Jurkat, Clone E6-1 (cell line): ENCODE results near the gene SDK2.

Experiments used
- DNase-seq: peaks from one replicate; pipeline ENCODE4 v3.0.0-alpha.2; 2011; ENCODE audit warnings: low read depth, low spot score
- H3K4me3 ChIP-seq: 2 replicates; pipeline ENCODE4 v1.5.1; 2011; ENCODE audit warnings: mild to moderate bottlenecking, low read length, control low read depth, moderate library complexity

Gene SDK2

DNA sequence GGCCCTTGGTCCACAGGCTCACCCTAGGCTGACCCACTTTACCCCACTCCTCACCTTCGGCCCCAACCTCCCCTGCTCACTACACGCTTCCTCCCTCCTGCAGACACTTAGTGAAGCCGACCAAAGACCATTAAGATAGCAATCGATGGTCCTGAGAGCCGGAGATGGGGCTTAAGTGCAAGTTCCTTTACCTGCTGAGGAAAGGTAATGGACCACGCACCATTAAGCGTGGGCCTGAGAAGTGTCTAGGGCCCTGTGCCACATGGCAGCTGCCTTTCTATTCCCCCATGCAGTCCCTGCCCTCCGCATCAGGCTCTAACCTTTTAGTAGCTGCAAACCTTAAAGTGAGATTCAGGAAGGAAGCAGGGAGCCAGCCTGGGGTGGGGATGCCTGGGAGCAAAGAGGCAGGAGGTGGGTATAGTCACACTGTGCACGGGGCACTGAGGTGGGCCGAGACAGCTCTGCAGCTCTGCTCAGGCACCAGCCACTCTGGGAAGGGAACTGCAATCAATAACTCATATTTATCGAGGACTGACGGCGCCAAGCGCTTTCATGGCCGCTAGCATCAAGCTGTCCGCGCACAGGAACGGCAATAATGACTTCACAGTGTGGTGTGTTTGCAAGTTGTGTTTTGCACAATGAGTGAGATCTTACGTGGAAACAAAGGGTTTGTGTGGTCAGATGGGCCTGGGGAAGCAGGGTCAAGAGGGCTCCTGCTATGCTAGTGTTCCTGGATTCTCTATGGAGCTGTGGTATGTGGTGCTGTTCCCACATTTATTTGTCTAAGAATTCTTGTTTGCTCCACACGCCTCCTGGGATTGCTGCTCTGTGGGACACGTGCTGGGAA, 247.6 kb downstream of the SDK2 start:
- no peak for DNase-seq
- H3K4me3 ChIP-seq = no peak overlapping the region

DNA sequence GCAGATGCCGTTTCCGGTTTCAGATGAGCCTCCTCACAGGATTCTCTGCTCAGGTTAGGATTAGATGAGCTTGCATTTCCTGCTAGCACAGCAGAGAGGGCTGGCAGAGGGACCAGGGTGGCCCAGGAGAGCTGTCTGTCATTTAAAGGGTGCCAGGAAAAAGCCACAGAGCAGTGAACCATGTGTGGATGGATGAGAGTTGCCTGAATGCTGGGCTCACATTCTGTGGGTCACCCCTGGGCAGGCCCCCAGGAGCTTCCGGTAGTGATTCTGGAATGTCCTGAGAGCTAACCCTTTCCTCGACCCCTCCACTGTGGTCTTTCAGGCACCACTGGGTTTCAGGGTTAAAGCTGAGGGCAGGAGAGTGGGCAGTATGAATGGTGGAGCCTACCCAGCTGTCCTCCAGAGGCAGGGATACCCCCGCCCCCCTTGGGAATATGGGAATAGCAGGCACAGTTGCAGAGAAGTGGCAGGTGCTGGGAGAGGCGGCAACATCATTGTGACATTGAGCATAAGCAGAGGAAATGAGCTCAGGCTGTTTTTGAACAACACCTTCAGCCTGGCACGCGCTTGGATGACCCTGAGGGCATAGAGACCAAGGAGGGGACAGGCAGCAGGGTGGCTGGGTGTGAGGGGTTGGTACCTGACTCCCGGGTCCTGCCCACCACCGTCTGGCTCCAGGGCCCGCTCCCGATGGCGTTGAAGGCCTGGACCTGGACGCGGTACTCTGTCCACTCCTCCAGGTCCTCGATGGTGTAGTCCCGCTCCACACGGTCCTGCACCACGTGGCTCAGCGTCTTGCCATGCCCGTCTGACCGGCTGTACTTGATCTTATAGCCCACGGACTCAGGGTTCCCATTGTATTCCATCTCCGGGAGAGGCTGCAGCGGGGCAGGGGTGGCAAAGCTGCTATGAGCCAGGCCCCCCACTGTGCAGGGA, 249.5 kb downstream of the SDK2 start:
- no peak overlapping the region for H3K4me3 ChIP-seq
- DNase-seq = no peak

DNA sequence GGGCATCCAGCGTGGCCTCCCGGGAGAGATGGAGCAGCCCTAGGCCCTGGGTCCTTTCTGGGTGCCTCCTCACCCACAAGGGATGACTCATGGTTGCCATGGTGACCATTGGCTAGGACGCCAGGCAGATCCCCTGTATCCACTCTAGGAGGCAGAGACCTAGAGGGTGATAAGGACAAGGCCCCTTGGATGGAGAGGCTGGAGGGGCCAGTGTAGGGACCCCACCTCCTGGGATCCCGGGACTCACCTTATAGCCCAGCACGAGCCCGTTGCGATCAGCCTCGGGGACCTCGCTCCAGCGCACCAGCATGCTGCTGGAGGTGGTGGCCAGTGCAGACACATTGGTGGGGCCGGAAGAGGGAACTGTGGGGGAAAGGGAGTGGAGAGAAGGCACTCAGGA, 250.3 kb downstream of the SDK2 start:
- no peak overlapping the region for H3K4me3 ChIP-seq
- no peak for DNase-seq

DNA sequence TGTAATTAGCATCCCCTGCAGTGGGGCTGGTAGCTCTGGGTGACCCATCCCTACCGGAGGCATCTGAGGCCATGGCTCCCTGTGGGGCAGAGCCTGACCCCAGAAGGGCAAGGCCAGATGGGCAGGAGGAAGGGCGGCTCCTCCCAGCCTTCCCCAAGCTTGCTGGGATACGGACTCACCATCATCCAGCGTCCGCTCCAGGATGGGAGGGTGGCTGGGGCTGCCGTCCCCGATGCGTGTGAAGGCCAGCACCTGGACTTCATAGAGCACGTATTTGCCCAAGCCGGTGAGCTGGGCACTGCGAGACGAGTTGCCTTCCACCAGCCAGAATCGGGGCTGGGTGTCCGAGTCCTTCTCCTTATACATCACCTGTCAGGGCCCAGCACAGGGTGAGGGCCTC, 250.9 kb downstream of the SDK2 start:
- DNase-seq = no peak
- no peak overlapping the region for H3K4me3 ChIP-seq

DNA sequence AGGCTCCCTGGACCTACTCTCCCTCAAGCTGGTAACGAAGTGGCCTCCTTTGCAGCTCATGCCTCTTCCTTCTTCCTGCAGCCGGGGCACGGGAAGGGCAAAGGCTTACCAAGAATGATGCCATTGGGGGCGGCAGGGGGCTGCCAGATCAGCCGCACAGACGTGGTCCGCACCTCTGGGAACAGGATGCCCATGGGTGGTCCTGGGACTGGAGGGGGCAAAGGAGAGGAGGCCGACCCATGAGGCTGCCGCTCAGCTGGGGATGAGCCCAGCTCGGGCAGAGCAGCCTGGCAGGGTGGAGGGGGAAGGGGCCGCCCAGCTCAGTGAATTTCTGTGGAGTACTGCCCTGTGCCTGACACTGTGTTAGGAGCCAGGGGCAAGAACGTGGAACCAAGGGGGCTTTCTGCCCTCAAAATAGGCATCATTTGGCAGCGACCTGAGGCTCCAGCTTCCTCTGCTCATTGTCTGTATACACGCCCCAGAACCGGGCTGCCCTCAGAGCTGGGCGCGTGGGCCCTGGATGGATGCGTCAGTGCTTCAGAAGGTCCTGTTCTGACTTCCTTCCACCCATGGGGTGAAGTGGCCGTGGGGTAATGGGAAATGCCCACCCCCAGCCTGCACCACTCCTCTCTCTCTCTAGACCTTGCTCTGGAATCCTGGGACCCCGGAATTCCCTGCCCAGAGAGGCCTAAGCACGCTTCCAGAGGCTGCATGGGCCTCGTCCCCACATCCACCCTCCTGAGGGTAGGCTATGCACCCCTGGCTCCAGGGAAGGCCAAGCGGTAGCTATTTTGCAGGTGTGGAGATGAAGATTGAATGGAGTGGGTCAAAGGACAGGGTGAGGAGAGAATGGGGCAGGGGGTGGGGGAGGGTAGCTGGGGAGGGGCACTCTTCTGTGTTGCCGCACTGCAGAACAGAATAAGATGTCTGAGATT, 252.6 kb downstream of the SDK2 start:
- H3K4me3 ChIP-seq = no peak overlapping the region
- no peak for DNase-seq

DNA sequence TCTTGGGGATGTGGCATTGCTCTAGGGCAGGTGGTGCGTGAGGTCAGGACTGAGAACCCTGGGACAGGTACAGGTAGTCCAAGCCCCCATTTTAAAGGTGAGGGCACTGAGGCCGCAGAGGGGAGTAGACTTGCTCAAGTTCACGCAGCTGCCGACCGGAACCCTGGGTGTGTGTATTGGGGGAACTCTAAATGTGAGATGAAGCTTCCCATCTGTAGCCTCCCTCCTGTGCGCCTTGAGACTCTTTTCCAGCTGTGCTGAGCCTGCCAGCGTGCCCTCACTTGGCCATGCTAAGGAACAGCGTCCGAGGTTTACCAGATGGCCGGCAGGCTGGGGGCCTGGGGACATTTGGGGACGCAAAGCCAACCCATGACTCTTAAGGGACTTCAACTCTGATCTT, 253.4 kb downstream of the SDK2 start:
- DNase-seq = no peak
- no peak overlapping the region for H3K4me3 ChIP-seq

DNA sequence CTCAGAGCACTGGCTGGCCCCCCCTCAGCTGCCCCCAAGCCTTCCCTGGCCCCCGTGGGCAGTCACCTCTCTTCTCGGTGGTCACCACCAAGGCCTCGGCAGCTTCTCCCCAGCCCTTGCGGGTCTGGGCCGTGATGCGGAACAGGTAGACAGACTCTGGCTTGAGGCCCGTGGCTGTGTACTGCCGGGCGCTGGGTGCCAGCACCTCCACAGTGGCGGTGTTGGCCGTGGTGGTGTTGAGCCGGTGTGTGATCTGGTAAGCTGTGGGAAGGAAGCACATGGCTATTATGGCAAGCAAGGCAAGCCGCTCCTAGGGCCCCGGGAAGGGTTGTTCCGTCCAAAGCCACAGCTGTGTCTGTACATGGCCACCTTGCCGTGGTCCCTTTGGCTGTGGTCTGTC, 254.0 kb downstream of the SDK2 start:
- H3K4me3 ChIP-seq = no peak overlapping the region
- no peak for DNase-seq

DNA sequence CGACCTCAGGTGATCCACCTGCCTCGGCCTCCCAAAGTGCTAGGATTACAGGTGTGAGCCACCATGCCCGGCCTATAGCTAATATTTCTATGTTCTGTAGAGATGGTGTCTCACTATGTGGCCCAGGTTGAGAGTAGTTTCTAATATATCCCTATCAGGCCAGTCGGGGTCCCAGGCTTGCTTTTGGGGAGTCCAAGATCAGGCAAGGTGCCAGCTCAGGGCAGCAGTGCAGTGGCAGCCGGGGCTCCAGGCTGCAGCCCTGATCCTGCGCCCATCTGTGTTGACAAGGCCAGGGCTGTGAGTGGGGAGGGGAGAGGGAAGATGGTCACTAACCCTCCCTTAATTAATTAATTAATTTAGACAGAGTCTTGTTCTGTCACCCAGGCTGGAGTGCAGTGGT, 254.8 kb downstream of the SDK2 start:
- no peak overlapping the region for H3K4me3 ChIP-seq
- DNase-seq = no peak

DNA sequence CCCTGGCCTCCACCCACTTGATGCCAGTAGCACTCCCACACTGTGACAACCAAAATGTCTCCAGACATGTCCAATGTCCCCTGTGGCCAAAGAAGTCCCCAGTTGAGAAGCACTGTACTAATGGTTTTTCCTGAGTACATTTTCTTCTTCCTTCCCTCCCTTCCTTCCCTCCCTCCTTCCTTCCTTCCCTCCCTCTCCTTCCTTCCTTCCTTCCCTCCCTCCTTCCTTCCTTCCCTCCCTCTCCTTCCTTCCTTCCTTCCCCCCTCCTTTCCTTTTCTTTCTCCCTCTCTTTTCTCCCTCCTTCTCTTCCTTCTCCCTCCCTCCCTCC, 255.7 kb downstream of the SDK2 start:
- no peak for DNase-seq

DNA sequence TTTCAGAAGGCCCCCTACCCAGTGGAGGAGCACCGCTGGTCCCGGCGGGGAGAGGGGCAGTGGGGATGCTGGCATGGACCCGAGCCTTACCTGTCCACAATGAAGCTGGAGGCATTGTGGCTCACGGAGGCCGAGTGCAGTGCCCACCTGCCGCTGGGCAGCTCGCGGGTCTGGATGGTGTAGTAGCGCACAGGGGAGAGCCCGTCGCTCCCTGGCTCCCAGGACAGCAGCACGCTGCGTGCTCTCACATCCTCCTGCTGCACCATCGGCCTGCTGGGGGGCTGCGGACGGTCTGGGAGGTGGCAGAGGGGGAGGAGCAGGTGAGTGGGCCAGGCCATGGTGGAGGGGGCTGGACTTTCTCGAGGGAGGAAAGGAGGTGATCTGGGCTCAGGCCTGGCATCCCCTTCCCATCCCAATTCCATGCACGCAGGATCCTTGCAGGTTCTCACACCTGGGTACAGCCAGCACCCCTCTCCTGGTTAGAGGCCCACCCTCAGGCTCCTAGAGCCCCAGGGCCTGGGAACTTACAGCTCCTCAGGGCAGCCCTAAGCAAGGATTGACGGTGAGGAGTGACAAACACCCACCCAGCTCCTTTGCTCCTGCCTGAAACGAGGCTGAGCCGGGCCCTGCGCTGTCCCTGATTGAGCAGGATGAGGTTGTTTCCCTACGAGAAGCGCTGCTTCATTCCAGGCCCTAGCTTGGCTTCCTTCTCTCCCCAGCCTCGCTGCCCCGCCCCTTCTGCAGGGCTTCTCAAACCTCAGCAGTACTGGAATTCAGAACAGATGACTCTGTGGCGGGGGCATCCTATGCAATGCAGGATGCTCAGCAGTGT, 256.3 kb downstream of the SDK2 start:
- H3K4me3 ChIP-seq = no peak overlapping the region
- no peak for DNase-seq

More for the DNA sequence above, 255.7 kb downstream of the SDK2 start:
- no peak overlapping the region for H3K4me3 ChIP-seq

DNA sequence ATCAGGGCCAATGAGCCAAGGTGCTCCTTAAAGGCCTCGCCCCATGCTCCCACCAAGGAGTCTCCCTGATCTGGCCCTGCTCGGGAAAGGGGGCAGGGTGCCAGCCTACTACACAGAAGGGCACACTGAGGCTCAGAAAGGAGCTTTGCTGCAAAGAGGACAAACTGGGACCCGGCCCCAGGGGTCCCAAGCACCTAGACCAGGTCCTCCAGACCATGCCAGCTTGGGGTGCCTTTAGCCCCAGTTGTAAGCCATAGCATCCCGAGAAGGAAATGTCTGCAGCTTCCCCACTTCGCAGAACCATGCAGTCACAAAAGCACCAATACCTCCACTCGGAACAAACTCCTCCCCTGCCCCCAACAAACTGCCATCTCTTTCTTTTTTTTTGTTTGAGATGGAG, 257.7 kb downstream of the SDK2 start:
- DNase-seq = no peak
- H3K4me3 ChIP-seq = no peak overlapping the region

DNA sequence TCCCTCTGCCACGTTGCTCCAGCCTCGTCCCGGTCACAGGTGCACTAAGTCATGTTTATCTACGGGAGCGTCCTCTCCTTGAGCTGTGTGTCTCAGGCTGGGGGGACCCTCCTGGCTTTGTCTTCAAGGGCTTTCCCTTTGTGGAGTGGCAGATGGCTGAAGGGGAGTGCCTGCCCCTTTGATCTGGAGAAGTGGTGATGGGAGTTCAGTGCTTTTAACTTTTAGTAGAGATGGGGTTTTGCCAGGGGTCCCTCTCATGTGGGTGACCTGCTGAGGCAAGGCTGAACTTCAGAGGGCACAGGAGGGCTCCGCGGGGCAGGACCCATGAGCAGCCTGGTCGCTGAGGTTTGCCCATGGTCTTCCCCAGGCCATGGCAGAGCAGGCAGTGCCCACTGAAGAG, 259.3 kb downstream of the SDK2 start:
- no peak overlapping the region for H3K4me3 ChIP-seq
- no peak for DNase-seq

DNA sequence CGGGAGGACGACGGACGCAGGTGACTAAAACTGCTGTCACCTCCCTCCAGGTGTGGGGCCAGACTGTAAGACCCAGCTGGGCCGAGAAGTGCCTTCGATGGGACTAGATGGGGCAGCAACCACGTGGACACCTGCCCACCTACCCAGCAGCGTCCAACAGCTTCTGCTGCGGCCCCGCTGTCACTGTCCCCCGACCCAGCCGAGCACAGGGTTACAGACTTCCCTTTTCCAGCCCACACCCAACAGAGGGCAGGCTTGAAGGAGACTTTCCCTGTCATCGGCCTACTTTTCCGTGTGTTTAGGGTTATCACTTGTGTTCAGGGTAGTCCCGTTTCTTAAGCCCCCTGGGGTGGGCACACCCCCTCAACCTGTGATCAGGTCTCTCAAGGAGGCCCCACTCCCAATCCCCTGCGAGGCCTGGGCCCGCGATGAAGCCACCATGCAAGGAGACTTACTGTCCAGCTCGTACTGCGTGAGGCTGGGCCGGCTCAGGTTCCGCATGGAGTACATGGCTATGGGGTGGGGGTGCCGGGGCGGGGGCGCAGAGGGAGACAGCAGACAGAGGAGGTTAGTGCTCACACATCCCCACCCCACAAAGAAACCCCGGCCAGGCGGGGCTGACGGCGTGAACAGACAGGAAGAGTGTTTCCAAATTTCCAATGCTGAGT, 263.7 kb downstream of the SDK2 start:
- H3K4me3 ChIP-seq = no peak overlapping the region
- no peak for DNase-seq

DNA sequence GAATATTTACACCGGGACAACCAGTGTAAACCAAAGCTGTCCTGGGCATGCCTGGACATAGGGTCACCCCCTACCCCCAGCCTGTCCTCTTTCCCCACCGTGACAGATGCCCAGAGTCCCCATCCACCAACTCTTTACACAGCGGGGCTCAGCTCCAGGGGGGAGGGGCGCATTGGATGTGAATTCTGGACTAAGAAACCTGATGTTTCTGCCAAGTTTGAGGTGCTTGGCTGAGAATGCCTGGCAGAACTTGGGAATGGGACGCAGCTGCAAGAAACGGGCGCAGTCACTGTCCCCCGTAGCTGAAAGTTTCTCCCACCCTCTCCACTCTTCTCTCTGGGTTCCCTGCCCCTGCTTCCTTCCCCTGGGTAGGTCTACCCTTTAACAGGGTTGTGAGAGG, 264.4 kb downstream of the SDK2 start:
- no peak for DNase-seq
- H3K4me3 ChIP-seq = no peak overlapping the region

DNA sequence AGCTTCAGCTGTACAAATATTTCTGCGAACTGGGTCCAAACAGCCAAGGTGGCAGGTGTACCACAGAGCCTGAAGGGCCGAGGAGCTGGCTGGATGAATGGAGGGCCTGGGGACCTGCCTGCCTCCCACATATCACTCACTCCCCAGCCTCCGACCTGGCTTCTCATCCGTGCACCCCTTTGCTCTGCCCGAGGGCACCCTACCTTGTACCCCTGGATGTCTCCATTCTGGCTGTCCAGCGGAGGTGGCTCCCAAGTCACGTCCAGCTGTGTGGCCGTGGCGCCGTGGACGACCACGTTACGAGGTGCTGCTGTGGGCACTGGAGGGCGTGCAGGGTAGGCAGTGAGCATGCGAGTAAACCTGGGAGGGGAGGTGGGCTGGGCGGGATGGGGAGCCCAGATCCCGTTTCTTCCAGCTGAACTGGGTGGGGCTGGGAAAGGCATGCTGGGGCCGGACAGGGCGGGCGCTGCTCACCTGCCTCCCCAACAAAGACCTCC, 265.2 kb downstream of the SDK2 start:
- DNase-seq = no peak
- H3K4me3 ChIP-seq = no peak overlapping the region

DNA sequence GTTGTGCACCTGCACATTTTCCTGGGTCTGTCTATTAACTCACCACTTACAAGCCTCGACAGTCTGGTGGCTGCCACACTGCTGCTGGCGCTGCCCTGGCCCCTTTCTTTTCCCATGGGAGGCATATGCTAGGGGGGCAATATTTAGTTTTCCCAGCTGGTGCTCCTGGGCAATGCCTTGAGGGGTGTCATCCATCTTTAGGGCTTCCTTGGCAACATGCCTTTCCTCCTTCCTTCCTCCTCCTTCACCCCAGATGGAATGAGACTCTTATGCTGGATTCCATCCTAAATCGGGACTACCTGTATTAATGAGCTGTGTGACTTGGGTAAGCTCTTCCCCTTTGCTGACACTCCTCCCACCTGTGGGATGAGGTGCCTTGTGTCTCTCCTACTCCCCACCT, 267.6 kb downstream of the SDK2 start:
- no peak overlapping the region for H3K4me3 ChIP-seq
- DNase-seq = no peak

DNA sequence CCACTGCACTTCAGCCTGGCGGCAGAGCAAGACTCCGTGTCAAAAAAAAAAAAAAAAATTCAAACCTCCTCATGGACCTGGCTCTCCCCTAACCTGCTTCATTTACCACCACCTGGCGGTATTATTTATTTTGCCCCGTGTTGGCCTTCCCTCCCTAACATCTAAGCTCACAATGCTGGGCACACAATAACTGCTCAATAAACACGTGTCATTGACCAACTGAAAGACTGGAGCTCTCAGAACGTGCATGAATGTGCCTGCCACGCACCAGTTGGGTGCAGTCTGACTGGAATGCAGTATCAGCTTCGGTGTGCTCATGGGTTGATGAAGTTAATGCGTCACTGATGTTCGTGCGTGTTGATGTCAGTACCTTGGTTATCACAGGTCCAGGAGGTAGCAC, 268.1 kb downstream of the SDK2 start:
- no peak overlapping the region for H3K4me3 ChIP-seq
- no peak for DNase-seq

DNA sequence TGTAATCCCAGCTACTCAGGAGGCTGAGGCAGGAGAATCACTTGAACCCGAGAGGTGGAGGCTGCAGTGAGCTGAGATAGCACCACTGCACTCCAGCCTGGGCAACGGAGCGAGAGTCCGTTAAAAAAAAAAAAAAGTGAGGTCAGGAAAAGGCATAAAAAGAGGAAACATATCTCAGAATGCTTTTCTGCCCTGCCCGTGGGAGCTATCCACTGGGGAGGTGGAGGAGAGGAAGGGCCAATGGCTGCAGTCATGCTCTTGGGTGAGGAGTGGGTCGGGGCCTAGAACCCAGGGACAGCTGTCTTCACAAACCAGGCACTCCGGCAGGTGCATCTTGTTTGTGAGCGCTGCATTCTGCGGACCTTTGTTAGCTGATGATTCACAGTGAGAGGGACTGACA, 272.4 kb downstream of the SDK2 start:
- DNase-seq = no peak
- H3K4me3 ChIP-seq = no peak overlapping the region
